ENCODE data around the gene KRT75.

KRT75 gene

DNA sequence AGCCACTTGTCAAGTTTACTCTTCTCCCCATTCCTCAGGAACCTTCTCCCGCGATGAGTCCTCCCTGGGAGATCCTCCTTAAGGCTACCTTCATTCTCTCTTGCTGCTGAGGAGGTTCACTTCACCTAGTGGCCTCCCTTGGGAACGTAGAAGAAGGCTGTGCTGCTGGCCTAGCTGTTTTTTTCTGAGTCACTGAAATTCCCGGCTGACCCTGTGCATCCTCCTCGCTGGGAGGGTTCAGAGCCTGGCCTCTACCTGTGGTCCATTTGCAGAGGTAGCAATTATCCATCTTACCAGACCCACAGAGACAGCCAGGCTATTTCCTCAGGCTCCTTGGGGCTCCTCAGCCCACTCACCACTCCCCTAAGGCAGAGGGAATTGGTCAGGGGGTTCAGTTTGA is 32.6 kb downstream of the KRT75 start:
- no peak overlapping the region for H3K27ac ChIP-seq
- TF ChIP-seq, protein P1, sequence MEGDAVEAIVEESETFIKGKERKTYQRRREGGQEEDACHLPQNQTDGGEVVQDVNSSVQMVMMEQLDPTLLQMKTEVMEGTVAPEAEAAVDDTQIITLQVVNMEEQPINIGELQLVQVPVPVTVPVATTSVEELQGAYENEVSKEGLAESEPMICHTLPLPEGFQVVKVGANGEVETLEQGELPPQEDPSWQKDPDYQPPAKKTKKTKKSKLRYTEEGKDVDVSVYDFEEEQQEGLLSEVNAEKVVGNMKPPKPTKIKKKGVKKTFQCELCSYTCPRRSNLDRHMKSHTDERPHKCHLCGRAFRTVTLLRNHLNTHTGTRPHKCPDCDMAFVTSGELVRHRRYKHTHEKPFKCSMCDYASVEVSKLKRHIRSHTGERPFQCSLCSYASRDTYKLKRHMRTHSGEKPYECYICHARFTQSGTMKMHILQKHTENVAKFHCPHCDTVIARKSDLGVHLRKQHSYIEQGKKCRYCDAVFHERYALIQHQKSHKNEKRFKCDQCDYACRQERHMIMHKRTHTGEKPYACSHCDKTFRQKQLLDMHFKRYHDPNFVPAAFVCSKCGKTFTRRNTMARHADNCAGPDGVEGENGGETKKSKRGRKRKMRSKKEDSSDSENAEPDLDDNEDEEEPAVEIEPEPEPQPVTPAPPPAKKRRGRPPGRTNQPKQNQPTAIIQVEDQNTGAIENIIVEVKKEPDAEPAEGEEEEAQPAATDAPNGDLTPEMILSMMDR (conservative IDR thresholded peaks at IDR 0.05) = no peak
- TF ChIP-seq ZFX (IDR thresholded peaks at IDR 0.05) = no peak

DNA sequence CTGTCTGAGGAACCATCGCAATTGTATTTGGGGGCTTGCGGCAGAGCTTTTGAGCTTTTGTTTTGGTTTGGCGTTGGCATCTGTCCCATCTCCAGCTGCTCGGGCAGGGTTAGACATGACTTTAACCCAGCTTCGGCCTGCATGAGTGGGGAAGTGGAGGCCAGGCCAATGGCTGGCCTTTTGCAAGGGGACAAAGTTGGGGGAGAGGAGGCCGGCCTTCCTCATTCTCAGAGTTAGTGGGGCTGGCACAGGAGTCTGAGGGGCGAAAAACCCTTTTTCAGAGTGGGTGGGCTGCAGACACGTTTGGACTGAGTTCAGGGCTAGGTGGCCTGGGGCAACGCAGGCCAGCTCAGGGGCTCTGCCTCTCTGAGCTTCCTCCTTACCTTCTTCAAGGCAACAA is 33.3 kb downstream of the KRT75 start:
- no peak overlapping the region for H3K27ac ChIP-seq
- TF ChIP-seq ZFX (IDR thresholded peaks at IDR 0.05) = no peak
- TF ChIP-seq, protein P1 (conservative IDR thresholded peaks at IDR 0.05) = no peak

DNA sequence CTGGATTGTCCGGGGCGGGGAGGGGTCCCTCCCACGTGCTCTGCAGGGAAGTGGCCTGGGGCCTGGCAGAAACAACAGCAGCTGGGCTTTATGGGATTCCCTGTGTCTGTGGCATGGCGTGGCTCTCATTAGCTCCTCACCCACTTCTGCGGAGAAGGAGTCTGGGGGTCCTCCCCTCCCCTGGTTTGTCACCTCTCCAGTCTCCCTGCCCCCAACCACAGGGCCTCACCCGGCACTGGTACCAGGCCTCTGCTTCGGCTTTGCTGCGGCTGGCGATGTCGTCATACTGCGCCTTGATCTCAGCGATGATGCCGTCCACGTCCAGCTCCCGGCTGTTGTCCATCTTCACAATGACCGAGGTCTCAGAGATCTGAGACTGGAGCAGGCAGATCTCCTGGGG is 34.4 kb downstream of the KRT75 start:
- TF ChIP-seq, protein P1 (conservative IDR thresholded peaks at IDR 0.05) = no peak
- TF ChIP-seq ZFX (IDR thresholded peaks at IDR 0.05) = no peak
- 0 out of 2 replicates have a peak overlapping the region, but pooled peaks have one; percentile 5 for H3K27ac ChIP-seq

DNA sequence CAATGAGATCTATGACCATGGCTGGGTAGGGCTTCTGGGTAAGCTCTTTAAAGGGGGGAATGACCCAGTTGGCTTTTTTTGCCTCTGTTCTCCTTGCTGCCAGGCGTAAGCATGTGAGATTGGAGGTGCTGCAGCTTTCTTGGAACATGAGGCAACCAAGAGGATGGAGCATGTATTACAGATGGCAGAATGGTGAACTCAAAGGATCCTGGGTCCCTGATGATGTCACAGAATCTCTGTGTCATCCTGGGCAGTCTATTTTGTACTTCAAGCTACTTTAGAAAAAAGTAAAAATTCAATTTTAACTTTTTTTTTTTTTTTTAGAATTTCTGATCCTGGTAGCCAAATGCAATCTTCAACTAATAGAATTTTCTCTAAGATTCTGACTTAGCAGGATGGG is 36.0 kb downstream of the KRT75 start:
- no peak overlapping the region for H3K27ac ChIP-seq
- TF ChIP-seq, protein P1 (conservative IDR thresholded peaks at IDR 0.05) = no peak
- TF ChIP-seq ZFX (IDR thresholded peaks at IDR 0.05) = no peak

DNA sequence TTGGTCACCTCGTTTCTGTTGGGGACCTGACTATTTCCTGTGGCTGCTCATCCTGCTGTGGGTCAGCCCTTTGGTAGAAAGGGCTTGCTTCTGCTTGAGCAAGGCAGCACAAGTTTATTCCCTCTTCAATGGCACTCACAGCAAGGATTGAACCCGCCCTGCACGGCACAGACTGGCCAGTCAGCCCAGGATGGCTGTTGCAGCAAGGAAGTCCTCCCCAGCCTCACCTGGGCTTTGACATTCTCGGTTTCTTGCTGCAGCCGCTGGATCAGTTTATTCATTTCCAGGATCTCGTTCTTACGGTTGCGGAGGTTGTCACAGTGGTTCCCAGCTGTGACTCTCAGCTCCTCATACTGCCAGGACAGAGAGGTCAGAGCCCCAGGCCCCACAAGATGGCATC is 37.5 kb downstream of the KRT75 start:
- TF ChIP-seq ZFX (IDR thresholded peaks at IDR 0.05) = no peak
- TF ChIP-seq, protein P1 (conservative IDR thresholded peaks at IDR 0.05) = no peak

DNA sequence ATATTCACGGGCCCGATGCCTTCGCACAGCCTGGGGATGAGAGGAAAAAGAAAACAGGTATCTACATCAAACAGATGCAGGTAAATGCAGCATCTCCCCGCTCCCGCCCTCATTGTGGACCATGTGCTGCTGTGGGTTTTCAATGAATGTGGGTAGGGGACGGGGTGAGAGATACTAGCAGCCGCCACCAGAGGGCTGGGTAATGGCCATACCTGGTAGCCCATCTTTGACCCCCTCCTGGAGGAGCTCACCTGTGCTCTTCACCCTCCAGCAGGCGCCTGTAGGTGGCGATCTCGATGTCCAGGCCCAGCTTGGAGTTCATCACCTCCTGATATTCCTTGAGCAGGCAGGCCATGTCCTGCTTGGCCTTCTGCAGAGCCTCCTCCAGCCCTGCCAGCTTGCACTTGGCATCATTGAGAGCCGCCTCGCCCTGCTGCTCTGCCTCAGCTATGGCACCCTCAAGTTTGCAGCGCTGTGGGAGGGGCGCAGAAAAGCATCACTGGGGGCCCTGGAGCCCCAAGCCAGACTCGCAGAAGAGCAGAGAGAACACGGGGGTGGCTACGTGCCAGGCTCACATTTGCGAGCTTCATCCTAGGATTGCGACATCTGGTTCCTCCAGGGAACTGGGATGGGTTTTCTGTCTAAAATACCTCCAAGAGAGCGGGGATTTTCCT is 38.3 kb downstream of the KRT75 start:
- no peak for TF ChIP-seq ZFX (IDR thresholded peaks at IDR 0.05)
- TF ChIP-seq, protein P1 (conservative IDR thresholded peaks at IDR 0.05) = peak; percentile 84
- H3K27ac ChIP-seq = no peak overlapping the region

More for the DNA sequence above, 37.5 kb downstream of the KRT75 start:
- no peak overlapping the region for H3K27ac ChIP-seq

DNA sequence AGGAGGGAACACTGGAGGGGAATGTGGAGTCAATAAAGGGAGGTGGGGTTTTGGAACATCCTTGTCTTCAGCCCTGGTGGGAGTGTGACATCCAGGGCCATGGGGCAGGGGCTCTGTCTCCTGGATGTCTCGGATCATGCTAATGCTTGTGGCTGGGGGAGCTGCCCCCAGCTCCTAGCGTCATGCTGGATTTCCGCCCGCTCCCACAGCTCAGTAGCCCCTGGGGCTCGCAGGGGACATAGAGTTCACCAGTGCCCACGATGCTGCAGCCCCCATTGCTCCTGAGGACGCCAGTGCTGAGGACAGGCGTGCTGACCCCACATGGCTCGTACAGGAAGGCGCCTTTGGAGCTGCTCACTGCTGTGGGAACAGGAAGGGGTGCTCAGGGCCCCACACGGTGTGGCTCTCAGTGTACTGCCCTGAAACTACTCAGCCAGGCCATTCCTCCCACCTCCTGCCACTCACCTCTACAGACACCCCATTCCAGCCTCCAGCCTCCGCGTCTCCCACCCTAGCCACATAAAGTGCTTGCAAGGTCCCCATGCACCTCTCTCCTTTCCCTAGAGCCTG is 39.2 kb downstream of the KRT75 start:
- no peak overlapping the region for H3K27ac ChIP-seq
- TF ChIP-seq ZFX (IDR thresholded peaks at IDR 0.05) = no peak
- TF ChIP-seq, protein P1 (conservative IDR thresholded peaks at IDR 0.05) = no peak
